Heart left ventricle (tissue), 16 donors: ENCODE data around the gene DVL1. TPM values are rescaled to one million over a fixed set of nuclear protein-coding genes. Genes with fewer than 3 reads are reported as not detected.

ENCODE experiments used
- ATAC-seq, 4 donors: fragments of 200-7000 bp; cut with Tn5 transposase; one replicate each; pipeline ENCODE4 v1.9.1; 2020 to 2022; ENCODE audit warnings: moderate library complexity in 4 of 4, mild to moderate bottlenecking in 3 of 4, moderate number of reproducible peaks in 1 of 4
- DNase-seq, 5 donors: peaks; one replicate each; pipeline ENCODE4 v3.0.0-alpha.2; 2020
- H3K27ac ChIP-seq, 12 donors: fragments of 200-600 bp; sonication (generic) in 4 of 12; one replicate each; pipeline versions ENCODE4 v1.5.0 to v1.8.0; 2016 to 2022; ENCODE audit warnings: mild to moderate bottlenecking in 2 of 12
- H3K27me3 ChIP-seq, 9 donors: fragments of 200-600 bp; sonication (generic) in 2 of 9; one replicate each; pipeline versions ENCODE4 v1.5.1 to v1.8.0; 2016 to 2022; ENCODE audit warnings: mild to moderate bottlenecking in 3 of 9
- H3K36me3 ChIP-seq, 9 donors: fragments of 200-600 bp; sonication (generic) in 2 of 9; one replicate each; pipeline versions ENCODE4 v1.5.0 to v1.8.0; 2018 to 2022; ENCODE audit warnings: mild to moderate bottlenecking in 2 of 9
- H3K4me1 ChIP-seq, 12 donors: fragments of 200-600 bp; sonication (generic) in 4 of 12; one replicate each; pipeline versions ENCODE4 v1.5.0 to v1.8.0; 2016 to 2022; ENCODE audit warnings: mild to moderate bottlenecking in 3 of 12
- H3K4me3 ChIP-seq, 12 donors: fragments of 200-600 bp; sonication (generic) in 4 of 12; one replicate each; pipeline versions ENCODE4 v1.5.0 to v1.8.0; 2017 to 2022; ENCODE audit warnings: mild to moderate bottlenecking in 9 of 12, moderate library complexity in 4 of 12
- H3K9me3 ChIP-seq, 12 donors: fragments of 200-600 bp; sonication (generic) in 4 of 12; one replicate each; pipeline versions ENCODE4 v1.5.0 to v1.8.0; 2016 to 2022; ENCODE audit warnings: mild to moderate bottlenecking in 1 of 12
- POLR2A ChIP-seq, 2 donors: fragments of 450-650 bp; IDR thresholded peaks; one replicate each; pipeline ENCODE4 v1.6.1; 2017; ENCODE audit warnings: antibody characterized with exemption in 2 of 2, mild to moderate bottlenecking in 2 of 2, moderate library complexity in 2 of 2
- WGBS, 4 donors: extraction: QIAGEN DNeasy Blood & Tissue Kit in 2 of 4; methylation state at CpG; one replicate each; pipeline versions ENCODE4 v1.1.5 to v1.1.7; 2013 to 2018; 5-methylcytosine and 5-hydroxymethylcytosine counted together
- intact Hi-C, 10 donors: fragments of 100-400 bp; cut with DNase I; formaldehyde crosslinking; loops; one replicate each; pipeline versions ENCODE4 v1.11.1 to v1.14.2; 2022
- polyA plus RNA-seq, 2 donors: library from polyadenylated mRNA; stranded (reverse); fragments of 200-250 nt; gene quantifications; one replicate each; pipeline ENCODE4 v1.2.3, GENCODE V29; 2013
- total RNA-seq, 9 donors: library from RNA; depleted of rRNA in 2 of 9; stranded (reverse); fragments of >200 nt in 2 of 9; fragmentation: NEBNext Ultra II Directional in 3 of 9; extraction: Animal tissue kit (Norgen Biotek cat#: 25700) in 3 of 9; gene quantifications; one replicate each; pipeline versions ENCODE4 v1.1.0 to v1.2.4, GENCODE V29; 2016 to 2023
- TF ChIP-seq, protein P1 (sequence below), 12 donors: fragments of 200-600 bp; sonication (generic) in 4 of 12; IDR thresholded peaks; one replicate each; pipeline versions ENCODE4 v1.5.0 to v1.8.0; 2018 to 2022; ENCODE audit warnings: antibody characterized with exemption in 12 of 12, mild to moderate bottlenecking in 5 of 12
- donor health status: ischemic (EF 13 %, LVEDD 7.1; RV severe dilation, severe dysfunction).
- donor health status: healthy with polysubstance abuse.
- donor health status: DM: no; HTN: yes; CAD: no.
- donor health status: DM: no; HTN: no; CAD: no.
- donor health status: ischemic (EF 25% LVEDD 6.9; RV normal size, moderate dysfunction).
- donor health status: ischemic (EF 25% LVEDD 5.7; RV mildly dilated, moderate dysfunction).
- donor health status: healthy.
- donor health status: DM: yes; HTN: yes; CAD: no.
- donor health status: ischemic (EF 35%, LVEDD 5.7; RV mildly dilated, moderate dysfunction).
- donor health status: nonischemic (EF 11% LVEDD 7.7; RV severe dilation, severe dysfunction).
- donor health status: DM: yes; HTN: yes; CAD: no.
- donor health status: PGD.
- donor health status: ischemic (EF 29% LVEDD 5.4; RV normal size, mild dysfunction).
- donor health status: nonischemic (EF 23%, LVEDD 6.1; RV moderate dilation, normal function).

Gene DVL1
- total and polyA plus RNA-seq, 11 donors = 75.3 to 177 (median 87.1) TPM

- WGBS, 4 donors = 77 to 90% (median 81%) methylated on average over 5 to 15 of the region's 15 CpGs
Measured at GRCh38 chr1:1344655-1345361, 4.4 kb downstream of the DVL1 start.

GRCh38 chr1:1343811-1344421, 5.3 kb downstream of the DVL1 start:
- DNase-seq (no peak), ATAC-seq (no peak)
- no peaks in the 10 kb centered on the region for H3K9me3 ChIP-seq
- peak overlapping the region in 1 of 12 donors; percentile 2 for H3K27ac ChIP-seq
- TF ChIP-seq POLR2A (IDR thresholded peaks at IDR 0.05) = no peak
- TF ChIP-seq, protein P1, sequence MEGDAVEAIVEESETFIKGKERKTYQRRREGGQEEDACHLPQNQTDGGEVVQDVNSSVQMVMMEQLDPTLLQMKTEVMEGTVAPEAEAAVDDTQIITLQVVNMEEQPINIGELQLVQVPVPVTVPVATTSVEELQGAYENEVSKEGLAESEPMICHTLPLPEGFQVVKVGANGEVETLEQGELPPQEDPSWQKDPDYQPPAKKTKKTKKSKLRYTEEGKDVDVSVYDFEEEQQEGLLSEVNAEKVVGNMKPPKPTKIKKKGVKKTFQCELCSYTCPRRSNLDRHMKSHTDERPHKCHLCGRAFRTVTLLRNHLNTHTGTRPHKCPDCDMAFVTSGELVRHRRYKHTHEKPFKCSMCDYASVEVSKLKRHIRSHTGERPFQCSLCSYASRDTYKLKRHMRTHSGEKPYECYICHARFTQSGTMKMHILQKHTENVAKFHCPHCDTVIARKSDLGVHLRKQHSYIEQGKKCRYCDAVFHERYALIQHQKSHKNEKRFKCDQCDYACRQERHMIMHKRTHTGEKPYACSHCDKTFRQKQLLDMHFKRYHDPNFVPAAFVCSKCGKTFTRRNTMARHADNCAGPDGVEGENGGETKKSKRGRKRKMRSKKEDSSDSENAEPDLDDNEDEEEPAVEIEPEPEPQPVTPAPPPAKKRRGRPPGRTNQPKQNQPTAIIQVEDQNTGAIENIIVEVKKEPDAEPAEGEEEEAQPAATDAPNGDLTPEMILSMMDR (IDR thresholded peaks at IDR 0.05) = no peak
- intact Hi-C loops = no loop called here
- 73 to 91% (median 84%) methylated on average over 15 to 24 of the region's 24 CpGs for WGBS, 4 donors
- no peaks in the 10 kb centered on the region for H3K27me3 ChIP-seq
- H3K36me3 ChIP-seq = peaks cover 0 to 27% (median 21%) of the 10 kb centered on the region in 9 donors
- H3K4me3 ChIP-seq = no peak overlapping the region
- peaks cover 3 to 59% (median 35%) of the 10 kb centered on the region in 12 donors for H3K4me1 ChIP-seq

More at GRCh38 chr1:1344655-1345361, 4.4 kb downstream of the DVL1 start:
- H3K9me3 ChIP-seq = no peaks in the 10 kb centered on the region
- peaks cover 0 to 19% (median 14%) of the 10 kb centered on the region in 9 donors for H3K36me3 ChIP-seq
- H3K27me3 ChIP-seq = no peaks in the 10 kb centered on the region
- H3K4me1 ChIP-seq = peaks cover 3 to 59% (median 35%) of the 10 kb centered on the region in 12 donors
- no peak for DNase-seq
- intact Hi-C loops = no loop called here
- H3K27ac ChIP-seq = no peak overlapping the region
- H3K4me3 ChIP-seq = no peak overlapping the region
- ATAC-seq = no peak
- TF ChIP-seq, protein P1 (IDR thresholded peaks at IDR 0.05) = peak in 4 of 12 donors; percentile 7 to 40 (median 28)
- TF ChIP-seq POLR2A (IDR thresholded peaks at IDR 0.05) = no peak

DNA sequence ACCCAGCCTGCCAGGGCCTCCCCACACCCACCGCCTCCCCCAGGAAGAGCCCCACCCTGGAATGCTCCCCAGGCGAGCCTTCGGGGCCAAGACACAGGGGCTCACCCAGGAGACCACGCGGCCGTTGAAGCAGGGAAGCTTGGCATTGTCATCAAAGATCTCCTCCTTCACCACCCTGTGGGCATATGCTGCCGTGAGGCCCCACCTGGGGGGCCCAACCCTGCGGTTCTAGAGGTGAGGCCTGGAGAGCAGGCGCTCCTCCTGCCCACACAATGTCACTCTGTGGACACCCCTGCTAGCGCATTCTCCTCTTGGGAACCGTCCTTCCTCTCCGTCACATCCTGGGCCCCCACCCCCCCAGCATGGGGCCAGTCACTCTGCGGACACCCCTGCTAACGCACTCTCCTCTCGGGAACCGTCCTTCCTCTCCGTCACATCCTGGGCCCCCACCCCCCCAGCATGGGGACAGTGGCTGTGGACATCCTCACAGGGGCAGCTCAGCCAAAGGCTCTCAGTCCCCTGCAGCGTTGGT, 6.6 kb downstream of the DVL1 start:
- no peak overlapping the region for H3K27ac ChIP-seq
- ATAC-seq = no peak
- no peaks in the 10 kb centered on the region for H3K9me3 ChIP-seq
- WGBS, 4 donors = 78 to 86% (median 84%) methylated on average over 17 to 18 of the region's 18 CpGs
- peaks cover 0 to 40% (median 33%) of the 10 kb centered on the region in 9 donors for H3K36me3 ChIP-seq
- DNase-seq = no peak
- H3K4me3 ChIP-seq = no peak overlapping the region
- H3K4me1 ChIP-seq = peaks cover 0 to 48% (median 29%) of the 10 kb centered on the region in 12 donors
- intact Hi-C loops = no loop called here
- TF ChIP-seq POLR2A (IDR thresholded peaks at IDR 0.05) = no peak
- TF ChIP-seq, protein P1 (IDR thresholded peaks at IDR 0.05) = no peak
- no peaks in the 10 kb centered on the region for H3K27me3 ChIP-seq

DNA sequence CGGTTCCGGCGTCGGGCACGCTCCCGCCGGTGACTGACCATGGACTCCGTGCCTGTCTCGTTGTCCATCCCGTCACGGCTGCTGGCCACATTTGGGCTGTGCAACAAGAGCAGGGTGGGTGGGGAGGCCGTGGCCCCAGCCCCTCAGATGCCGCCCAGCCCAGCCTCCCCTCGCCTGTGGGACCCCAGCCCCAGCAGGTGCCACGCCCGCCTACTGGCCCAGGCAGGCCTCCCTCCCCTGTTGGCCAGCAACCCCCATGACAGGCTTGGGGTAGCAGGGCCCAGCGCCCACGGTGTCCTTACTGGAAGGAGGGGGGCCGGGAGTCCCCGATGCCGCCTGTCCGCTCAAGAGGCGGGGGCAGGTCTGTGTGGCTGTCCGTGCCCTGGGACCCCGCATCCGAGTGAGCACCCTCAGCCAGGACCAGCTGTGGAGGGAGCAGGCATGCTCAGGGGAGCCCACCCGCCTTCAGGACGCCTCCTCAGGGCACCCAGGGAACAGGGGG, 7.1 kb downstream of the DVL1 start:
- 84 to 95% (median 95%) methylated on average over 6 to 28 of the region's 28 CpGs for WGBS, 4 donors
- Histone ChIP-seq H3K27me3 (no peaks in the 10 kb centered on the region), H3K4me1 (peaks cover 0 to 42% (median 24%) of the 10 kb centered on the region in 12 donors), H3K36me3 (peaks cover 0 to 45% (median 34%) of the 10 kb centered on the region in 9 donors), H3K4me3 (no peak overlapping the region), H3K9me3 (no peaks in the 10 kb centered on the region), H3K27ac (no peak overlapping the region)
- intact Hi-C loops = no loop called here
- DNase-seq (no peak), ATAC-seq (no peak)
- TF ChIP-seq POLR2A (IDR thresholded peaks at IDR 0.05) = no peak
- TF ChIP-seq, protein P1 (IDR thresholded peaks at IDR 0.05) = no peak
